ENCODE measurements around the gene EFNB2.

The EFNB2 gene

GRCh38 chr13:106499113-106499512 lies 36.3 kb downstream of the EFNB2 start:
- no peak for DNase-seq

GRCh38 chr13:106498571-106498970 lies 36.9 kb downstream of the EFNB2 start:
- DNase-seq = no peak

GRCh38 chr13:106498158-106498557 lies 37.3 kb downstream of the EFNB2 start:
- no peak for DNase-seq

GRCh38 chr13:106497079-106497478 lies 38.4 kb downstream of the EFNB2 start:
- no peak for DNase-seq

GRCh38 chr13:106496072-106496997 lies 39.1 kb downstream of the EFNB2 start:
- DNase-seq = no peak

GRCh38 chr13:106494936-106495335 lies 40.5 kb downstream of the EFNB2 start:
- DNase-seq = no peak

GRCh38 chr13:106494506-106494905 lies 41.0 kb downstream of the EFNB2 start:
- no peak for DNase-seq

GRCh38 chr13:106493533-106494220 lies 41.8 kb downstream of the EFNB2 start:
- DNase-seq = peak; percentile 43 to 52 (median 49)

GRCh38 chr13:106492588-106493475 lies 42.6 kb downstream of the EFNB2 start:
- DNase-seq = no peak

- no peak for DNase-seq
Observed at GRCh38 chr13:106491928-106492587, 43.4 kb downstream of the EFNB2 start.

- DNase-seq = no peak
Observed at GRCh38 chr13:106491463-106491862, 44.0 kb downstream of the EFNB2 start.

GRCh38 chr13:106490569-106491321 lies 44.7 kb downstream of the EFNB2 start:
- DNase-seq = no peak

- no peak for DNase-seq
Observed at GRCh38 chr13:106489849-106490568, 45.5 kb downstream of the EFNB2 start.

- no peak for DNase-seq
Observed at GRCh38 chr13:106488686-106489085, 46.8 kb downstream of the EFNB2 start.

GRCh38 chr13:106488076-106488475 lies 47.4 kb downstream of the EFNB2 start:
- no peak for DNase-seq

- DNase-seq = no peak
Observed at GRCh38 chr13:106487129-106487528, 48.3 kb downstream of the EFNB2 start.

GRCh38 chr13:106486287-106486686 lies 49.2 kb downstream of the EFNB2 start:
- DNase-seq = no peak

GRCh38 chr13:106484537-106485193 lies 50.8 kb downstream of the EFNB2 start:
- peak in 1 of 3 donors; percentile 6 for DNase-seq

GRCh38 chr13:106484084-106484483 lies 51.4 kb downstream of the EFNB2 start:
- DNase-seq = no peak

- DNase-seq = no peak
Observed at GRCh38 chr13:106481919-106482318, 53.5 kb downstream of the EFNB2 start.
